Measurements from ENCODE around the gene ANKRD28. TPM values are rescaled to one million over a fixed set of nuclear protein-coding genes. Genes with fewer than 3 reads are reported as not detected.
A peak's percentile ranks its signal among the peaks of the same experiment; 100 is the strongest.

Gene ANKRD28
- total RNA-seq, 1 donor from 2014 or later: 63.7 TPM

DNA sequence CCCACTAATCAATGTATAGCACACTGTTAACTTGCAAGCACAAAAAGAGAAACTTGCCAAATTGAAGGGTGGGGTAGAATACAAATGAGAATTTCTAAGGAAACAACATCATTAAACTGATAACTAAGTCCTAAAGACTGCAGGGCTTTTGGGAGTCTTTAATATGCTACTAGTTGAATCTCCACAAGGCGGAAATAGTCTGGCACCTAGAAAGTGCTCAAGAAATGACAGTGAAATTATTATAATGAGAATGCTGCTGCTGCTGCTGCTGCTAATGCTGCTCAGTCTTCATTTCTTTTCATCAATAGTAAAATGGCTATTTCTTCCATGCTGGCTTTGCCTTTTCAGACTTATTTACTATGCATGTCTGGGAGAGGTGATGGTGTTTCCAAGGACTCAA, 104.4 kb downstream of the ANKRD28 start:
- H3K27me3 Mint-ChIP-seq: no peaks in the 10 kb centered on the region
- no peak overlapping the region for H3K4me3 Mint-ChIP-seq (ENCODE audit: low read depth)
- no peaks in the 10 kb centered on the region for H3K9me3 Mint-ChIP-seq (ENCODE audit: low read depth)
- no peak overlapping the region for H3K27ac Mint-ChIP-seq
- TF ChIP-seq, protein P1, sequence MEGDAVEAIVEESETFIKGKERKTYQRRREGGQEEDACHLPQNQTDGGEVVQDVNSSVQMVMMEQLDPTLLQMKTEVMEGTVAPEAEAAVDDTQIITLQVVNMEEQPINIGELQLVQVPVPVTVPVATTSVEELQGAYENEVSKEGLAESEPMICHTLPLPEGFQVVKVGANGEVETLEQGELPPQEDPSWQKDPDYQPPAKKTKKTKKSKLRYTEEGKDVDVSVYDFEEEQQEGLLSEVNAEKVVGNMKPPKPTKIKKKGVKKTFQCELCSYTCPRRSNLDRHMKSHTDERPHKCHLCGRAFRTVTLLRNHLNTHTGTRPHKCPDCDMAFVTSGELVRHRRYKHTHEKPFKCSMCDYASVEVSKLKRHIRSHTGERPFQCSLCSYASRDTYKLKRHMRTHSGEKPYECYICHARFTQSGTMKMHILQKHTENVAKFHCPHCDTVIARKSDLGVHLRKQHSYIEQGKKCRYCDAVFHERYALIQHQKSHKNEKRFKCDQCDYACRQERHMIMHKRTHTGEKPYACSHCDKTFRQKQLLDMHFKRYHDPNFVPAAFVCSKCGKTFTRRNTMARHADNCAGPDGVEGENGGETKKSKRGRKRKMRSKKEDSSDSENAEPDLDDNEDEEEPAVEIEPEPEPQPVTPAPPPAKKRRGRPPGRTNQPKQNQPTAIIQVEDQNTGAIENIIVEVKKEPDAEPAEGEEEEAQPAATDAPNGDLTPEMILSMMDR (IDR thresholded peaks at IDR 0.05; ENCODE audit: unreplicated experiment): peak; percentile 27
- peaks cover 24% of the 10 kb centered on the region for H3K36me3 Mint-ChIP-seq (ENCODE audit: insufficient read depth)
- no peak for DNase-seq (ENCODE audit: low spot score, unreplicated experiment)
- H3K4me1 Mint-ChIP-seq (ENCODE audit: low read depth): peaks cover 4% of the 10 kb centered on the region

- no peak for DNase-seq (ENCODE audit: low spot score, unreplicated experiment)
- H3K4me3 Mint-ChIP-seq (ENCODE audit: low read depth): no peak overlapping the region
- no peaks in the 10 kb centered on the region for H3K9me3 Mint-ChIP-seq (ENCODE audit: low read depth)
- H3K27ac Mint-ChIP-seq: no peak overlapping the region
- H3K4me1 Mint-ChIP-seq (ENCODE audit: low read depth): peaks cover 5% of the 10 kb centered on the region
- TF ChIP-seq, protein P1 (IDR thresholded peaks at IDR 0.05; ENCODE audit: unreplicated experiment): no peak
- no peaks in the 10 kb centered on the region for H3K27me3 Mint-ChIP-seq
- H3K36me3 Mint-ChIP-seq (ENCODE audit: insufficient read depth): peaks cover 17% of the 10 kb centered on the region
Observed at GRCh38 chr3:15690748-15691147, 107.0 kb downstream of the ANKRD28 start.

- H3K4me3 Mint-ChIP-seq (ENCODE audit: low read depth): no peak overlapping the region
- peaks cover 17% of the 10 kb centered on the region for H3K36me3 Mint-ChIP-seq (ENCODE audit: insufficient read depth)
- H3K4me1 Mint-ChIP-seq (ENCODE audit: low read depth): peaks cover 5% of the 10 kb centered on the region
- no peaks in the 10 kb centered on the region for H3K9me3 Mint-ChIP-seq (ENCODE audit: low read depth)
- H3K27ac Mint-ChIP-seq: no peak overlapping the region
- TF ChIP-seq, protein P1 (IDR thresholded peaks at IDR 0.05; ENCODE audit: unreplicated experiment): no peak
- no peaks in the 10 kb centered on the region for H3K27me3 Mint-ChIP-seq
- no peak for DNase-seq (ENCODE audit: low spot score, unreplicated experiment)
Observed at GRCh38 chr3:15690230-15690629, 107.5 kb downstream of the ANKRD28 start.

DNA sequence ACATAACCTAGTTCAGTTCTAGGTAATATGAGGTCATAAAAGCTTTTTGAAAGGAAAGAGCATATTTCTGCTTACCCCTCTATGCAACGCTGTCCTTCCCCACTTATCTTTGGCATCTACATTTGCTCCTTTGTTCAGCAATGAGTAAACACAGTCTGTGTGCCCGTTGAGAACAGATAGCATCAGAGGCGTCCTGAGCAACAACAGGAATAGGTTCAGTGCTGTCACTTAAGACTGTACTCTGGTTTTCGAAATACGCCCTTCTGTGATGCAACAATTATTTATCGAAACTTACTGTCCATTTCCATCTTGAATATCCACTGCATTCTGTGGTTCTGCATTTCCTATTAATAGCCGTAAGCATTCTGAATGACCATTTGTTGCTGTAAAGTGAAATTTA, 111.9 kb downstream of the ANKRD28 start:
- H3K27me3 Mint-ChIP-seq: no peaks in the 10 kb centered on the region
- TF ChIP-seq, protein P1 (IDR thresholded peaks at IDR 0.05; ENCODE audit: unreplicated experiment): no peak
- no peak overlapping the region for H3K27ac Mint-ChIP-seq
- H3K36me3 Mint-ChIP-seq (ENCODE audit: insufficient read depth): peaks cover 15% of the 10 kb centered on the region
- H3K4me3 Mint-ChIP-seq (ENCODE audit: low read depth): no peak overlapping the region
- H3K4me1 Mint-ChIP-seq (ENCODE audit: low read depth): peaks cover 1% of the 10 kb centered on the region
- DNase-seq (ENCODE audit: low spot score, unreplicated experiment): no peak
- no peaks in the 10 kb centered on the region for H3K9me3 Mint-ChIP-seq (ENCODE audit: low read depth)

DNA sequence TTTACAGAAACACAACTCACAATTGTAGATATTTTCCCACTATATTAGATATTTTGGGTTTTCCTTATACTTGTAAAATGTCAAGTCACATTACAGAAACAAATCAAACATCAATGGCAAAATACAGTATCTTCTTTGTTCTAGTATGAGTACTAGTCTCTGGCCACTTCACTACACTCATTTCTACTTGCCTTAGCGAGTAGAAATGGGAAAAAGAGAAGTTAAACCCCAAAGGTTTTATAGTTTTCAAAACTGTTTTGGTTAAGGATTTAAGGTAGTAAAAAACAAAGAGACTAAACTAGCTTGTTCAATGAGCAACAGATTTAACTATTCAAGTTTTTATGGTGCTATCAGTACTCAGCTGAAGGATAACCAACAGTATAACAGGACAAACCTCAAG, 114.5 kb downstream of the ANKRD28 start:
- no peak overlapping the region for H3K27ac Mint-ChIP-seq
- H3K36me3 Mint-ChIP-seq (ENCODE audit: insufficient read depth): peaks cover 15% of the 10 kb centered on the region
- no peak for DNase-seq (ENCODE audit: low spot score, unreplicated experiment)
- TF ChIP-seq, protein P1 (IDR thresholded peaks at IDR 0.05; ENCODE audit: unreplicated experiment): no peak
- H3K27me3 Mint-ChIP-seq: no peaks in the 10 kb centered on the region
- no peak overlapping the region for H3K4me3 Mint-ChIP-seq (ENCODE audit: low read depth)
- H3K4me1 Mint-ChIP-seq (ENCODE audit: low read depth): peaks cover 1% of the 10 kb centered on the region
- H3K9me3 Mint-ChIP-seq (ENCODE audit: low read depth): no peaks in the 10 kb centered on the region
